Astrocyte (in vitro differentiated cells and primary cell): Measurements from ENCODE around the gene DTWD2. TPM values are rescaled to one million over a fixed set of nuclear protein-coding genes. Genes with fewer than 3 reads are reported as not detected.

Experiments used
- DNase-seq: peaks from one replicate; pipeline ENCODE4 v3.0.0-alpha.2; 2010; ENCODE audit warnings: low read depth
- FAIRE-seq: peaks from 2 replicates; lab custom pipeline; 2011; peaks lifted over from hg19 to GRCh38; lab: Jason Lieb, UNC
- H2AFZ ChIP-seq: 2 replicates; pipeline ENCODE4 v1.6.0; 2012; ENCODE audit warnings: low read depth, low read length, inconsistent platforms
- H3K27ac ChIP-seq: 2 replicates; pipeline ENCODE4 v1.5.1; 2011; ENCODE audit warnings: low read depth, low read length, inconsistent platforms
- H3K27me3 ChIP-seq: 2 replicates; pipeline ENCODE4 v1.6.0; 2011; ENCODE audit warnings: low read length, inconsistent platforms; ENCODE audit not compliant: insufficient read depth
- H3K36me3 ChIP-seq: 2 replicates; pipeline ENCODE4 v1.5.1; 2011; ENCODE audit warnings: low read length, inconsistent platforms; ENCODE audit not compliant: insufficient read depth
- H3K4me1 ChIP-seq: 2 replicates; pipeline ENCODE4 v1.5.1; 2011; ENCODE audit warnings: low read length, inconsistent platforms; ENCODE audit not compliant: insufficient read depth
- H3K4me2 ChIP-seq: 2 replicates; pipeline ENCODE4 v1.6.0; 2012; ENCODE audit warnings: low read length, inconsistent platforms
- H3K4me3 ChIP-seq: 2 replicates; pipeline ENCODE4 v1.5.1; 2011; ENCODE audit warnings: low read depth, mild to moderate bottlenecking, low read length, inconsistent platforms; ENCODE audit not compliant: insufficient read depth
- H3K79me2 ChIP-seq: 2 replicates; pipeline ENCODE4 v1.6.0; 2012; ENCODE audit warnings: mild to moderate bottlenecking, low read length, inconsistent platforms; ENCODE audit not compliant: insufficient read depth
- H3K9ac ChIP-seq: 2 replicates; pipeline ENCODE4 v1.6.0; 2012; ENCODE audit warnings: mild to moderate bottlenecking, low read length, inconsistent platforms
- H3K9me3 ChIP-seq: 2 replicates; pipeline ENCODE4 v1.5.1; 2012; ENCODE audit warnings: low read depth, mild to moderate bottlenecking, low read length, inconsistent platforms; ENCODE audit not compliant: insufficient read depth
- H4K20me1 ChIP-seq: 2 replicates; pipeline ENCODE4 v1.6.0; 2012; ENCODE audit warnings: low read length, inconsistent platforms; ENCODE audit not compliant: insufficient read depth
- H3K27ac Mint-ChIP-seq: one replicate; pipeline ENCODE4 v1.8.0; 2021; ENCODE audit warnings: mild to moderate bottlenecking, mixed read lengths; ENCODE audit not compliant: unreplicated experiment
- H3K27me3 Mint-ChIP-seq: one replicate; pipeline ENCODE4 v1.8.0; 2021; ENCODE audit warnings: low read depth, mixed read lengths; ENCODE audit not compliant: unreplicated experiment
- H3K36me3 Mint-ChIP-seq: one replicate; pipeline ENCODE4 v1.8.0; 2021; ENCODE audit warnings: low read depth, mixed read lengths; ENCODE audit not compliant: unreplicated experiment
- H3K4me1 Mint-ChIP-seq: one replicate; pipeline ENCODE4 v1.8.0; 2021; ENCODE audit warnings: low read depth, mixed read lengths; ENCODE audit not compliant: unreplicated experiment
- H3K4me3 Mint-ChIP-seq: one replicate; pipeline ENCODE4 v1.8.0; 2021; ENCODE audit warnings: mild to moderate bottlenecking, moderate library complexity, mixed read lengths; ENCODE audit not compliant: unreplicated experiment
- H3K9me3 Mint-ChIP-seq: one replicate; pipeline ENCODE4 v1.8.0; 2021; ENCODE audit warnings: mild to moderate bottlenecking, mixed read lengths; ENCODE audit not compliant: unreplicated experiment
- CTCF ChIP-seq: IDR thresholded peaks from 2 replicates; pipeline ENCODE4 v1.5.1; 2011; ENCODE audit warnings: low read depth, mild to moderate bottlenecking, inconsistent platforms, low read length, moderate library complexity; ENCODE audit not compliant: insufficient read depth
- EZH2 ChIP-seq: IDR thresholded peaks from 2 replicates; pipeline ENCODE4 v1.6.1; 2012; ENCODE audit warnings: mild to moderate bottlenecking, low read length, inconsistent platforms; ENCODE audit not compliant: insufficient read depth
- total RNA-seq: library from RNA; stranded (reverse); gene quantifications from 2 replicates; pipeline ENCODE4 v1.2.1, GENCODE V29; 2021

DTWD2 gene
- total RNA-seq, 1 donor from 2014 or later: 4.9 TPM

- Mint-ChIP-seq H3K27me3 (no peaks in the 10 kb centered on the region), H3K4me3 (no peak overlapping the region), H3K9me3 (peaks cover 12% of the 10 kb centered on the region), H3K4me1 (peaks cover 6% of the 10 kb centered on the region), H3K27ac (no peak overlapping the region), H3K36me3 (no peaks in the 10 kb centered on the region)
- Histone ChIP-seq H2AFZ (no peak overlapping the region), H3K27ac (no peak overlapping the region), H3K4me3 (no peak overlapping the region), H3K4me1 (peaks cover 5% of the 10 kb centered on the region), H3K79me2 (peaks cover 2% of the 10 kb centered on the region), H3K9me3 (no peaks in the 10 kb centered on the region), H3K9ac (no peak overlapping the region), H3K4me2 (no peak overlapping the region), H3K27me3 (no peaks in the 10 kb centered on the region), H3K36me3 (no peaks in the 10 kb centered on the region), H4K20me1 (no peaks in the 10 kb centered on the region)
- TF ChIP-seq EZH2: no peak
- no peak for TF ChIP-seq CTCF
- no peak for DNase-seq
- FAIRE-seq: no peak
These were observed 2.2 kb upstream of the DTWD2 start for GRCh38 chr5:118990582-118990981.

GRCh38 chr5:118989816-118990215, 1.5 kb upstream of the DTWD2 start:
- H3K27ac Mint-ChIP-seq: no peak overlapping the region
- Histone ChIP-seq H3K4me1 (peaks cover 8% of the 10 kb centered on the region), H3K27me3 (no peaks in the 10 kb centered on the region), H3K4me3 (no peak overlapping the region), H2AFZ (no peak overlapping the region), H4K20me1 (no peaks in the 10 kb centered on the region), H3K4me2 (no peak overlapping the region), H3K79me2 (peaks cover 2% of the 10 kb centered on the region), H3K9me3 (no peaks in the 10 kb centered on the region), H3K36me3 (no peaks in the 10 kb centered on the region), H3K9ac (no peak overlapping the region), H3K27ac (no peak overlapping the region)
- TF ChIP-seq CTCF (no peak), EZH2 (no peak)
- DNase-seq (no peak), FAIRE-seq (no peak)
- H3K4me3 Mint-ChIP-seq: no peak overlapping the region
- peaks cover 7% of the 10 kb centered on the region for H3K9me3 Mint-ChIP-seq
- H3K36me3 Mint-ChIP-seq: no peaks in the 10 kb centered on the region
- H3K27me3 Mint-ChIP-seq: no peaks in the 10 kb centered on the region
- H3K4me1 Mint-ChIP-seq: peaks cover 10% of the 10 kb centered on the region

GRCh38 chr5:118988866-118989180, 476 bp upstream of the DTWD2 start:
- Histone ChIP-seq H4K20me1 (no peaks in the 10 kb centered on the region), H3K4me2 (peak overlapping the region; percentile 95), H3K27ac (no peak overlapping the region), H3K4me1 (peaks cover 12% of the 10 kb centered on the region), H3K9ac (peak overlapping the region; percentile 86), H3K79me2 (peaks cover 2% of the 10 kb centered on the region), H3K36me3 (no peaks in the 10 kb centered on the region), H3K9me3 (no peaks in the 10 kb centered on the region), H3K4me3 (peak overlapping the region; percentile 77), H3K27me3 (no peaks in the 10 kb centered on the region), H2AFZ (peak overlapping the region; percentile 95)
- H3K27ac Mint-ChIP-seq: no peak overlapping the region
- peaks cover 7% of the 10 kb centered on the region for H3K9me3 Mint-ChIP-seq
- peaks cover 12% of the 10 kb centered on the region for H3K4me1 Mint-ChIP-seq
- H3K36me3 Mint-ChIP-seq: no peaks in the 10 kb centered on the region
- no peak for TF ChIP-seq EZH2
- TF ChIP-seq CTCF: no peak
- no peaks in the 10 kb centered on the region for H3K27me3 Mint-ChIP-seq
- no peak for DNase-seq
- FAIRE-seq: no peak
- peak overlapping the region; percentile 76 for H3K4me3 Mint-ChIP-seq
